Gastroesophageal sphincter (tissue), 3 donors: Measurements from ENCODE around the gene WSCD2.

Experiments
- CTCF ChIP-seq, 4 experiments: fragments of 200-600 bp in 2 of 4; fragments of 450-650 bp in 2 of 4; sonication (generic) in 1 of 4; IDR thresholded peaks; one replicate each; pipeline ENCODE4 v1.5.1; 2017 to 2019; ENCODE audit warnings: antibody characterized with exemption in 4 of 4, mild to moderate bottlenecking in 2 of 4, moderate library complexity in 2 of 4
- EP300 ChIP-seq: sonication (generic); formaldehyde crosslinking; IDR thresholded peaks from one replicate; pipeline ENCODE4 v1.6.1; 2017; ENCODE audit warnings: antibody characterized with exemption, mild to moderate bottlenecking
- POLR2A ChIP-seq, 2 donors: fragments of 450-650 bp; IDR thresholded peaks; one replicate each; pipeline ENCODE4 v1.6.1; 2017; ENCODE audit warnings: antibody characterized with exemption in 2 of 2, mild to moderate bottlenecking in 2 of 2, moderate library complexity in 1 of 2
- POLR2AphosphoS5 ChIP-seq: sonication (generic); formaldehyde crosslinking; IDR thresholded peaks from one replicate; pipeline ENCODE4 v1.6.1; 2017; ENCODE audit warnings: antibody characterized with exemption

- TF ChIP-seq POLR2A (IDR thresholded peaks at IDR 0.05) (no peak), CTCF (IDR thresholded peaks at IDR 0.05) (no peak), EP300 (no peak), POLR2AphosphoS5 (no peak)
Observed at GRCh38 chr12:108265505-108265904, 136.4 kb downstream of the WSCD2 start.
